GM21737 (cell line): ENCODE results near the gene EFHC2.

Source experiments
- ATAC-seq: cut with Tn5 transposase; IDR thresholded peaks from one replicate; pipeline ENCODE4 v1.9.1; 2021; ENCODE audit warnings: mild to moderate bottlenecking, moderate library complexity; ENCODE audit not compliant: unreplicated experiment

Gene EFHC2

GRCh38 chrX:44156726-44157125 lies 186.7 kb downstream of the EFHC2 start:
- ATAC-seq = no peak

GRCh38 chrX:44155126-44155525 lies 188.3 kb downstream of the EFHC2 start:
- no peak for ATAC-seq

GRCh38 chrX:44152852-44153251 lies 190.6 kb downstream of the EFHC2 start:
- ATAC-seq = no peak

- ATAC-seq = no peak
These were observed 196.3 kb downstream of the EFHC2 start for GRCh38 chrX:44147130-44147529.

- ATAC-seq = no peak
These were observed 199.1 kb downstream of the EFHC2 start for GRCh38 chrX:44144177-44144945.

- no peak for ATAC-seq
These were observed 200.3 kb downstream of the EFHC2 start for GRCh38 chrX:44143061-44143602.

- ATAC-seq = no peak
These were observed 213.3 kb downstream of the EFHC2 start for GRCh38 chrX:44130189-44130588.

GRCh38 chrX:44113337-44113736 lies 230.1 kb downstream of the EFHC2 start:
- ATAC-seq = no peak

GRCh38 chrX:44106864-44107263 lies 236.6 kb downstream of the EFHC2 start:
- no peak for ATAC-seq

- ATAC-seq = no peak
These were observed 238.1 kb downstream of the EFHC2 start for GRCh38 chrX:44105228-44105913.

GRCh38 chrX:44104699-44105098 lies 238.8 kb downstream of the EFHC2 start:
- no peak for ATAC-seq

GRCh38 chrX:44101281-44101680 lies 242.2 kb downstream of the EFHC2 start:
- no peak for ATAC-seq

GRCh38 chrX:44099366-44099765 lies 244.1 kb downstream of the EFHC2 start:
- ATAC-seq = no peak
